H9 (cell line): ENCODE data around the gene PRKAG1. TPM values are rescaled to one million over a fixed set of nuclear protein-coding genes. Genes with fewer than 3 reads are reported as not detected.

Experiments
- DNase-seq: peaks from one replicate; pipeline ENCODE4 v3.0.0-alpha.2; 2017
- H2AFZ ChIP-seq: one replicate; pipeline ENCODE4 v1.6.1; 2013; ENCODE audit warnings: mild to moderate bottlenecking, low read length, control low read depth, moderate library complexity
- H2AK5ac ChIP-seq: 2 replicates; pipeline ENCODE4 v1.6.1; 2013; ENCODE audit warnings: low read length, control low read depth, mixed read lengths; ENCODE audit not compliant: insufficient read length
- H2BK120ac ChIP-seq: one replicate; pipeline ENCODE4 v1.6.1; 2013; ENCODE audit warnings: low read depth, mild to moderate bottlenecking, low read length, control low read depth, inconsistent platforms; ENCODE audit not compliant: poor library complexity, severe bottlenecking
- H2BK12ac ChIP-seq: 2 replicates; pipeline ENCODE4 v1.6.1; 2013; ENCODE audit warnings: low read length, control low read depth, mixed read lengths, low read depth; ENCODE audit not compliant: insufficient read length
- H2BK15ac ChIP-seq: 2 replicates; pipeline ENCODE4 v1.6.1; 2013; ENCODE audit warnings: low read depth, low read length, control low read depth
- H2BK20ac ChIP-seq: one replicate; pipeline ENCODE4 v1.6.1; 2013; ENCODE audit warnings: low read depth, mild to moderate bottlenecking, low read length, control low read depth, inconsistent platforms; ENCODE audit not compliant: poor library complexity, severe bottlenecking
- H2BK5ac ChIP-seq: 2 replicates; pipeline ENCODE4 v1.6.1; 2013; ENCODE audit warnings: low read length, control low read depth, mixed read lengths; ENCODE audit not compliant: insufficient read length
- H3K14ac ChIP-seq: 2 replicates; pipeline ENCODE4 v1.6.1; 2013; ENCODE audit warnings: low read length, control low read depth; ENCODE audit not compliant: insufficient read depth
- H3K18ac ChIP-seq: 2 replicates; pipeline ENCODE4 v1.6.1; 2013; ENCODE audit warnings: low read depth, mild to moderate bottlenecking, mixed read lengths, low read length, control low read depth; ENCODE audit not compliant: insufficient read length
- H3K23ac ChIP-seq: 2 replicates; pipeline ENCODE4 v1.6.1; 2013; ENCODE audit warnings: low read length, control low read depth, mixed read lengths, low read depth; ENCODE audit not compliant: insufficient read length
- H3K23me2 ChIP-seq: 2 replicates; pipeline ENCODE4 v1.6.1; 2013; ENCODE audit warnings: low read depth, mild to moderate bottlenecking, mixed read lengths, low read length, control low read depth; ENCODE audit not compliant: insufficient read length, poor library complexity, severe bottlenecking
- H3K27ac ChIP-seq: 2 replicates; pipeline ENCODE4 v1.5.1; 2013; ENCODE audit warnings: low read length, control low read depth, mixed read lengths, low read depth; ENCODE audit not compliant: insufficient read length
- H3K27me3 ChIP-seq: 2 replicates; pipeline ENCODE4 v1.6.1; 2013; ENCODE audit warnings: low read length, control low read depth, inconsistent platforms; ENCODE audit not compliant: insufficient read depth
- H3K4ac ChIP-seq: 2 replicates; pipeline ENCODE4 v1.6.1; 2013; ENCODE audit warnings: low read depth, mild to moderate bottlenecking, control low read depth, inconsistent platforms, low read length, moderate library complexity
- H3K4me1 ChIP-seq: 2 replicates; pipeline ENCODE4 v1.6.1; 2013; ENCODE audit warnings: low read length, control low read depth, inconsistent platforms; ENCODE audit not compliant: insufficient read depth
- H3K4me2 ChIP-seq: 2 replicates; pipeline ENCODE4 v1.6.1; 2013; ENCODE audit warnings: low read length, control low read depth, mixed read lengths; ENCODE audit not compliant: insufficient read length, insufficient read depth
- H3K56ac ChIP-seq: 2 replicates; pipeline ENCODE4 v1.6.1; 2013; ENCODE audit warnings: low read depth, mild to moderate bottlenecking, mixed read lengths, low read length, control low read depth; ENCODE audit not compliant: insufficient read length
- H3K79me1 ChIP-seq: 2 replicates; pipeline ENCODE4 v1.6.1; 2013; ENCODE audit warnings: low read depth, mild to moderate bottlenecking, moderate library complexity, low read length, control low read depth, inconsistent platforms; ENCODE audit not compliant: insufficient read depth, poor library complexity, severe bottlenecking
- H3K79me2 ChIP-seq: 2 replicates; pipeline ENCODE4 v1.6.1; 2013; ENCODE audit warnings: low read length, control low read depth, inconsistent platforms; ENCODE audit not compliant: insufficient read depth
- H3K9ac ChIP-seq: 2 replicates; pipeline ENCODE4 v1.6.1; 2013; ENCODE audit warnings: low read length, control low read depth, mixed read lengths; ENCODE audit not compliant: insufficient read length; ENCODE audit errors: extremely low read depth
- H3K9me3 ChIP-seq: one replicate; pipeline ENCODE4 v1.6.1; 2013; ENCODE audit warnings: low read depth, low read length, inconsistent platforms; ENCODE audit not compliant: control insufficient read depth
- H3T11ph ChIP-seq: one replicate; pipeline ENCODE4 v1.6.1; 2013; ENCODE audit warnings: mild to moderate bottlenecking, low read length, control low read depth, inconsistent platforms
- H4K20me1 ChIP-seq: one replicate; pipeline ENCODE4 v1.6.1; 2013; ENCODE audit not compliant: control insufficient read depth, insufficient read length, insufficient read depth
- H4K5ac ChIP-seq: 2 replicates; pipeline ENCODE4 v1.6.1; 2013; ENCODE audit warnings: low read depth, mild to moderate bottlenecking, mixed read lengths, low read length, control low read depth; ENCODE audit not compliant: insufficient read length
- H4K8ac ChIP-seq: replicated peaks from 2 replicates; pipeline ENCODE4 v1.6.1; 2013; ENCODE audit warnings: low read length, control low read depth, mixed read lengths, low read depth; ENCODE audit not compliant: insufficient read length
- H4K91ac ChIP-seq: 2 replicates; pipeline ENCODE4 v1.6.1; 2013; ENCODE audit warnings: low read depth, mild to moderate bottlenecking, moderate library complexity, mixed read lengths, low read length, control low read depth; ENCODE audit not compliant: insufficient read length
- H3K27ac Mint-ChIP-seq, 3 experiments: 2 replicates in 2 of 3; 3 replicates in 1 of 3; pipeline ENCODE4 v1.8.0; 2020 to 2021; ENCODE audit warnings: mixed read lengths in 3 of 3, mild to moderate bottlenecking in 1 of 3, moderate library complexity in 1 of 3
- H3K27me3 Mint-ChIP-seq: 2 replicates; pipeline ENCODE4 v1.8.0; 2021; ENCODE audit warnings: low read depth, mild to moderate bottlenecking, moderate library complexity, mixed read lengths
- H3K36me3 Mint-ChIP-seq, 3 experiments: 2 replicates in 2 of 3; 3 replicates in 1 of 3; pipeline ENCODE4 v1.8.0; 2020 to 2021; ENCODE audit warnings: low read depth in 3 of 3, mixed read lengths in 3 of 3; ENCODE audit not compliant: insufficient read depth in 1 of 3
- H3K4me1 Mint-ChIP-seq, 2 experiments: 2 replicates each; pipeline ENCODE4 v1.8.0; 2020; ENCODE audit warnings: mixed read lengths in 2 of 2
- H3K4me3 Mint-ChIP-seq, 2 experiments: 2 replicates in 1 of 2; 3 replicates in 1 of 2; pipeline ENCODE4 v1.8.0; 2020 to 2021; ENCODE audit warnings: mild to moderate bottlenecking in 2 of 2, mixed read lengths in 2 of 2, moderate library complexity in 1 of 2
- H3K9me3 Mint-ChIP-seq, 2 experiments: 2 replicates in 1 of 2; 3 replicates in 1 of 2; pipeline ENCODE4 v1.8.0; 2020; ENCODE audit warnings: mild to moderate bottlenecking in 2 of 2, mixed read lengths in 2 of 2, moderate library complexity in 1 of 2
- CTCF ChIP-seq: fragments of 200-600 bp; sonication (generic); conservative IDR thresholded peaks from 3 replicates; pipeline ENCODE4 v1.8.0; 2021; ENCODE audit warnings: antibody characterized with exemption, mild to moderate bottlenecking
- WGBS: extraction: QIAGEN DNeasy Blood & Tissue Kit; methylation state at CpG from one replicate; pipeline ENCODE4 v1.1.7; 2013; ENCODE audit warnings: missing lambda C conversion rate, low lambda C conversion rate, mixed read lengths; ENCODE audit not compliant: insufficient read length; ENCODE audit errors: extremely low coverage; 5-methylcytosine and 5-hydroxymethylcytosine counted together
- total RNA-seq: library from RNA; stranded (reverse); gene quantifications from 2 replicates; pipeline ENCODE4 v1.2.1, GENCODE V29; 2021

Gene PRKAG1
- total RNA-seq, 1 experiment from 2014 or later, result 34.8 TPM

DNA sequence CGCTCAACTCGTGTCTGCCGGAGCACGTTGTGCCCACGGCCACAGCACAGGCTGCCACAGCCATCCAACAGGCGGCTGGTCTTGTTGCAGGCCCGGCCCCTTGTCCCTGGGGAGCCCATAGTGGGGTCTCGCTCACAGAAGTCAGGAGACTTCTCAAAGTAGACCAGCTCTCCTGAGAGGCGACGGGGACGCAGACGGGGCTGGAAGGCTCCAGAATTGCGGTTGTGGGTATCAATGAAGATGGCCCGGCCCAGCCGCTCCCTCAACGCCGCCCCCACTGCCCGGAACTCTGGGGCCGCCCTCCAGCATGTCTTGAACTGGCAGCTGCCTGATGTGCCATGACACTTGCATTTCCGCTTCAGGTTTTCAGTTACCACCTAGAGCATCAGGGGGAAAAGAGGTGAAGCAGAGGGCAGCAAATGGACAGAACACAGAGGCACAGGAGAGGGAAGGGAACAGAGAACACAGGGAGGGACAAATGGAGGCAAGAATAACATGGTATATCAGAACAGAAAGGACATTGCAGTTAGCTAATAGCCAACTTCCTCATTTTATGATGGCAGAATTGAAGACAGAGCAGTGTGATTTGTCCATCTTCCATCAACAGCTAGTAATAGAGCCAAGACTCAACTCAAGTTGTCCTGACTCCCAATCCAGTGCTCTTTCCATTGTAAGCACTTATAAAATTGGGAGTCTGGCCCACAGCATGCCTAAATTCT lies 52.2 kb downstream of the PRKAG1 start:
- H2BK15ac ChIP-seq, result no peak overlapping the region
- peaks cover 0 to 2% of the 10 kb centered on the region in 2 experiments; a peak in 2 of 5 replicates for H3K9me3 Mint-ChIP-seq
- H3T11ph ChIP-seq, result no peak overlapping the region
- H3K79me1 ChIP-seq, result no peaks in the 10 kb centered on the region
- H3K4me1 ChIP-seq, result peaks cover 11% of the 10 kb centered on the region
- H2BK5ac ChIP-seq, result no peak overlapping the region
- H2BK20ac ChIP-seq, result no peak overlapping the region
- H4K8ac ChIP-seq, result no peak overlapping the region
- no peaks in the 10 kb centered on the region for H3K79me2 ChIP-seq
- no peak overlapping the region for H4K91ac ChIP-seq
- H3K9ac ChIP-seq, result no peak overlapping the region
- no peak overlapping the region for H2BK12ac ChIP-seq
- H3K36me3 Mint-ChIP-seq, result no peaks in the 10 kb centered on the region; a peak in 1 of 7 replicates
- no peak overlapping the region for H4K5ac ChIP-seq
- H2BK120ac ChIP-seq, result no peak overlapping the region
- H2AFZ ChIP-seq, result no peak overlapping the region
- H3K56ac ChIP-seq, result no peak overlapping the region
- peaks cover 57 to 58% of the 10 kb centered on the region in 2 experiments for H3K4me1 Mint-ChIP-seq
- H3K9me3 ChIP-seq, result no peaks in the 10 kb centered on the region
- DNase-seq, result peak; percentile 52
- H3K27me3 Mint-ChIP-seq, result peaks cover 46% of the 10 kb centered on the region
- no peak overlapping the region for H3K14ac ChIP-seq
- peaks cover 37% of the 10 kb centered on the region for H3K27me3 ChIP-seq
- WGBS, result no CpG with 5 or more reads among the region's 20 CpGs
- no peak overlapping the region for H3K4ac ChIP-seq
- H2AK5ac ChIP-seq, result no peak overlapping the region
- H3K4me2 ChIP-seq, result peak overlapping the region; percentile 4
- H3K27ac Mint-ChIP-seq, result no peak overlapping the region
- no peaks in the 10 kb centered on the region for H4K20me1 ChIP-seq
- H3K23ac ChIP-seq, result no peak overlapping the region
- H3K23me2 ChIP-seq, result peaks cover 7% of the 10 kb centered on the region
- TF ChIP-seq CTCF, result no peak
- H3K4me3 Mint-ChIP-seq, result no peak overlapping the region
- H3K27ac ChIP-seq, result no peak overlapping the region
- no peak overlapping the region for H3K18ac ChIP-seq
